Measurements from ENCODE around the gene TMEM167A. TPM values are rescaled to one million over a fixed set of nuclear protein-coding genes. Genes with fewer than 3 reads are reported as not detected.

TMEM167A gene
- total RNA-seq, 1 donor from 2014 or later, result 163 TPM

- no peak for FAIRE-seq
- H3K27me3 Mint-ChIP-seq (ENCODE audit: low read depth, unreplicated experiment), result no peaks in the 10 kb centered on the region
- no peaks in the 10 kb centered on the region for H3K36me3 Mint-ChIP-seq (ENCODE audit: low read depth, unreplicated experiment)
- H3K9me3 Mint-ChIP-seq (ENCODE audit: unreplicated experiment), result no peaks in the 10 kb centered on the region
- Histone ChIP-seq H3K4me2 (ENCODE audit: low read length) (no peak overlapping the region), H3K9ac (ENCODE audit: low read length) (no peak overlapping the region), H3K79me2 (ENCODE audit: insufficient read depth, low read length) (no peaks in the 10 kb centered on the region), H3K4me3 (ENCODE audit: insufficient read depth, low read depth, low read length) (no peak overlapping the region), H4K20me1 (ENCODE audit: insufficient read depth, low read length) (no peaks in the 10 kb centered on the region), H3K27me3 (ENCODE audit: insufficient read depth, low read length) (no peaks in the 10 kb centered on the region), H2AFZ (ENCODE audit: low read depth, low read length) (no peak overlapping the region), H3K4me1 (ENCODE audit: insufficient read depth, low read length) (no peaks in the 10 kb centered on the region), H3K36me3 (ENCODE audit: insufficient read depth, low read length) (no peaks in the 10 kb centered on the region), H3K9me3 (ENCODE audit: insufficient read depth, low read depth, low read length) (no peaks in the 10 kb centered on the region), H3K27ac (ENCODE audit: low read depth, low read length) (no peak overlapping the region)
- H3K4me3 Mint-ChIP-seq (ENCODE audit: unreplicated experiment), result no peak overlapping the region
- peak overlapping the region; percentile 51 for H3K27ac Mint-ChIP-seq (ENCODE audit: unreplicated experiment)
- H3K4me1 Mint-ChIP-seq (ENCODE audit: low read depth, unreplicated experiment), result peaks cover 37% of the 10 kb centered on the region
- TF ChIP-seq EZH2 (IDR thresholded peaks at IDR 0.05; ENCODE audit: insufficient read depth, low read length), result no peak
- no peak for TF ChIP-seq CTCF (IDR thresholded peaks at IDR 0.05; ENCODE audit: insufficient read depth, low read depth, low read length)
- no peak for DNase-seq (ENCODE audit: low read depth)
Observed at GRCh38 chr5:83026516-83026915, 50.7 kb downstream of the TMEM167A start.

GRCh38 chr5:83025690-83026478 is 51.3 kb downstream of the TMEM167A start:
- H3K4me1 Mint-ChIP-seq (ENCODE audit: low read depth, unreplicated experiment), result peaks cover 32% of the 10 kb centered on the region

More at GRCh38 chr5:83025690-83026478, 51.3 kb downstream of the TMEM167A start:
- no peak for FAIRE-seq
- no peaks in the 10 kb centered on the region for H3K9me3 Mint-ChIP-seq (ENCODE audit: unreplicated experiment)
- peak overlapping the region; percentile 49 for H3K27ac Mint-ChIP-seq (ENCODE audit: unreplicated experiment)
- no peaks in the 10 kb centered on the region for H3K27me3 Mint-ChIP-seq (ENCODE audit: low read depth, unreplicated experiment)
- DNase-seq (ENCODE audit: low read depth), result no peak
- Histone ChIP-seq H3K9ac (ENCODE audit: low read length) (no peak overlapping the region), H3K27ac (ENCODE audit: low read depth, low read length) (no peak overlapping the region), H3K27me3 (ENCODE audit: insufficient read depth, low read length) (no peaks in the 10 kb centered on the region), H4K20me1 (ENCODE audit: insufficient read depth, low read length) (no peaks in the 10 kb centered on the region), H2AFZ (ENCODE audit: low read depth, low read length) (no peak overlapping the region), H3K4me2 (ENCODE audit: low read length) (no peak overlapping the region), H3K79me2 (ENCODE audit: insufficient read depth, low read length) (no peaks in the 10 kb centered on the region), H3K9me3 (ENCODE audit: insufficient read depth, low read depth, low read length) (no peaks in the 10 kb centered on the region), H3K4me3 (ENCODE audit: insufficient read depth, low read depth, low read length) (no peak overlapping the region), H3K4me1 (ENCODE audit: insufficient read depth, low read length) (no peaks in the 10 kb centered on the region), H3K36me3 (ENCODE audit: insufficient read depth, low read length) (no peaks in the 10 kb centered on the region)
- TF ChIP-seq CTCF (IDR thresholded peaks at IDR 0.05; ENCODE audit: insufficient read depth, low read depth, low read length), result no peak
- TF ChIP-seq EZH2 (IDR thresholded peaks at IDR 0.05; ENCODE audit: insufficient read depth, low read length), result no peak
- no peak overlapping the region for H3K4me3 Mint-ChIP-seq (ENCODE audit: unreplicated experiment)
- no peaks in the 10 kb centered on the region for H3K36me3 Mint-ChIP-seq (ENCODE audit: low read depth, unreplicated experiment)

Data from astrocyte (in vitro differentiated cells and primary cell).